HK-2 (cell line): ENCODE results near the gene PRR20G.
"Not testable (repeated sequence)": the region's sequence is repeated elsewhere in the genome, so short reads cannot be mapped to it uniquely, and the experiment has no call there.

Experiments
- DNase-seq: peaks from one replicate; pipeline ENCODE4 v3.0.0-alpha.2; 2018; ENCODE audit not compliant: unreplicated experiment

PRR20G gene

DNA sequence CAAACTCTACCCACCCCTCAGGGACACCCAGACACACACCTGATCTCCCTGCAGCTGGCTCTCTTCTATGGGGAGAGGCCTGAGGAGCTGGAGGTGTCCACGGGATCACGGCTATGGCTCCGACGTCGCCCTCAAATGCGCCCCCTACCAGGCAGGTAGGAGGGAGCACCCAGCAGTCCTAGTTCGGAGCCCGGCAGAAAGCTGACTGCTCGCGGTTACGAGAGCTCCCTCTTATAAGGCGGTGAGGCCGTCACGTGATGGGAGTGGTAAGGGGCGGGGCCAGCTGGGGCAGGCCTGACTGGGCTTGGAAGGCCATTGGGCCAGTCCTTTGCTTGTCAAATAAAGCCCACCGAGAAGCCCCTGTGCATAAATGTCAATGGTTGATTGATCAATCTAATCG lies at the start of gene PRR20G:
Gene PRR20G (minus strand): TSS at position 207 of the 400 bp plus-strand sequence. CDS start 681 bp downstream, outside the sequence.
- DNase-seq, result no peak

DNA sequence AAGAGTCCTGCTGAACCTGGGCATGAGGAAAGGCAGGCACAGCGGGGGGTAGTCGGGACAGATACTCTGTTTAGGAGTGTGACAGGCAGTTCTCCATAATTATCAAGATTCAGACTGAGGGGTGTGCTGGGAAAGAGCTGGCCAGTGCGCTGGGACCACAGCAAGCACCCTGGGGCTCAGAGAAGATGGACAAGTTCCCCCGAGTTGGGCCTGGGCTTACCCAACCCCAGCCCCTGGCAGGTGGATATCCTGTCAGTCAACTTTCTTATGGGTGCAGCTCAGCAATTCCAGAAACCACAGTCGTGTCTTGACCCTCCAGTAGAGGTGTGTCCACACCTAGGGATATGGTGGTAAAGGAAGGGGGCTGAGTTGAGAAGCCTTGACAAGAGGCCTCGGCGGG lies 49.2 kb upstream of the PRR20G start:
- DNase-seq, result no peak

DNA sequence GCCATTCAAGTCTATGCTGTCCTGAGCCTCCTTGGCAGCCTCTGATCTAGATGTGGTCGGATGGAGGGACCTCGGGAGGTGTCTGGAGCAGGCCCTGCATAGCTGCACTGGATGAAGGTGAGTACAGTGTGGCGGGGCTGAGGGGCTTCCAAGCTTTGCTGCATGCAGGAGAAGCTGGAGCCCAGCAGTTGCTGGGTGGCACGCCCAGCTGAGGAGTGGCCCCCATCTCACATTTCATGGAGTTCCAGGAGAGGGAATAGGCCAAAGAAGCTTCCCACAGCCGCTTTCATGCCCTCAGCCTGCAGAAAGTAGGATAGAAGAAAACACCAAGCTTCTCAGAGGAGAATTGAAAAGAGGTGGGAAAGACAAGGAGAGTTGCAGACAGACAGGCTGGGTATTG lies 48.3 kb upstream of the PRR20G start:
- no peak for DNase-seq

DNA sequence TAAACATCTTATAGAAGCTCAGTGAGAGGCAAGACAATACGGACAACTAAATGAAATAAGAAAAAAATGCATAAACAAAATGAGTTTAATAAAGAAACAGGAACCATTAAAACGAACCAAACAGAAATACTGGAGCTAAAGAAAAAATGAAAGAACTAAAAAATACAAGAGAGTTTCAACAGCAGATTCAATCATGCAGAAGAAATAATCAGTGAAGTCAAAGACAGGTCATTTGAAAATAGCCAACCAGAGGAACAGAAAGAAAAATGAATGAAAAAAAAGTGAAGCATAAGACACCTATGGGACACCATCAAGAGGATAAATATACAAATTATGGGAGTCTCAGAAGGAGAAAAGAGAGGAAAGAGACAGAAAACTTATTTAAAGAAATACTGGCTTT lies 42.5 kb upstream of the PRR20G start:
- DNase-seq, result no peak

DNA sequence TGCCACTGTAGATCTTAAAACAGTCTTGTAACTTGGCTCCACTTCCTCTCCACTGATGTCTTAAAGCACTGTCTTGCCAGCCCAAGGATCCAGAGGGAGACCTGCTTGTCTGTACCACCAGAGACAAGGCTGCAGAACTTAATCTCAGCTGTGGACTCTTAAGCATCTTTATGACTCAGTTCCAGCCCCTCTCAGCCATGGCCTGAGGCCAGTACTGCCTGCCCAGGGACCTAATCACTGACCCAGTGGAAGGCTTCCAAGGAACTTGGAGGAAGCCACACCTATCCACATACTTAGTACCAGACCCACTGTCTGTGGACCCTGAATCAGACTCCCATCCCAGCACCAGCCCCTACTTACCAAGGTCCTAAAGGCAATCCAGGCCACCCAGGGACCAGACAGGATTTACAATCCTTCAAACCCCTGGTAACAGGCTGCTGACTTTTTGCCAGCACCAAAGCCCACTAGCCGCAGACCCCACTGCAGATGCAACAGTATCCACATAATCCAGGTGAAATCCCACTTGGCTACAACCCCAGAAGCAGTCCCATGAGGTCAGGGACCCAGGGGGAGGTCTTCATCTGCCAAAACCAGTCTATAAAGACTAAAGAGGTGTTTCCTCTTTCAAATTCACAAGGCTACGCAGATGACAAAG lies 41.9 kb upstream of the PRR20G start:
- no peak for DNase-seq

DNA sequence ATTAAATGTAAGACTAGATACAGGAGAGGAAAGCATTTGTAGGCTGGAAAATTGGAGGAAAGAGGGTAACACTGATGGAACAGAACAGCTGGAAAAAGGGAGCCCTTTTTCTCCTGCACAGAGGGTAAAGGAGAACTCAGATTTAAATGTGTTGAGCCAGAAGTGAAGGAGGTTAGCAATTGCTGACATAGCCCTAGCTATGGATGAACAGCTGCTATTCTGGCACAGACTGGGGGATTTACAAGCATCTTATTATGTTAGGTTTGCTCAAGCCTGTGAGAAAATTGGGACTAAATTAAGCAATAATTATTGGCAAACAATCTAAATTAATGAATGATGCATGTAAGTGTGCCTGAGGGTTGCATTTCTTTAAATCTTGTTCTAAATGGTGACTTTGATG lies 40.6 kb upstream of the PRR20G start:
- DNase-seq, result no peak

DNA sequence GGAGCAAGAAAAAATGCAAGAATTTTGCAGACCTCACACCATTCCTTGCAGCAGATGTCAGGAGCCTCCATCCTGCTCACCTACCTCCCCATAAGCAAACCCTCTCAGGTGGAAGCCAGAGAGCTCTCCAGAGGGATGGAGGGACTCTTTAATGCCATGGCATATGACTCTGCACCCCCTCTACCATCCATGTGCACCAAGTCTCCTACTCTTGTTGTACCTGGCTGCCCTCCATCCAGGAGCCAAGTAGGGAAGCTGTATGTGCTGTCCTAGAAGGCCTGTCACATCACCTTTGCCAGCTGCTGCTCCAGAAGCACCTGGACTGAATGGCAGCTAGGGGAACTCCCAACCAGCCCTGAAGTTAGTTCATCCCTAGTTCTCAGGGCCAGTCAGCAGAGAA lies 38.5 kb upstream of the PRR20G start:
- no peak for DNase-seq

DNA sequence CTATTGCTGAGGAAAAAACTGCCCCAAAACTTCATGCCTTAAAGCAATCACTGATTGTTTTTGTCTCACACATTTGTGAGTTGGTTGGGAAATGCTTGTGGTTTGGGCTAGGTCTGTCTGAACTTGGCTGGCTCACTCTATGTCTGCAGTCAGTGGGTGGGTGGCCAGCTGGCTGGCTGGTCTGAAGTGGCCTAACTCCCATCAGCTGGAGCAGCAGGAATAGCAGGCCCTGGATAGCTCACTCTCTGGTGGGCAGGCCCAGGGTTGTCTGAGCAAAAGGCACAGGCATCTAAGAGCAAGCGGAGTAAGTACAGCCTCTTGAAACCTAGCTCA lies 37.7 kb upstream of the PRR20G start:
- DNase-seq, result no peak

DNA sequence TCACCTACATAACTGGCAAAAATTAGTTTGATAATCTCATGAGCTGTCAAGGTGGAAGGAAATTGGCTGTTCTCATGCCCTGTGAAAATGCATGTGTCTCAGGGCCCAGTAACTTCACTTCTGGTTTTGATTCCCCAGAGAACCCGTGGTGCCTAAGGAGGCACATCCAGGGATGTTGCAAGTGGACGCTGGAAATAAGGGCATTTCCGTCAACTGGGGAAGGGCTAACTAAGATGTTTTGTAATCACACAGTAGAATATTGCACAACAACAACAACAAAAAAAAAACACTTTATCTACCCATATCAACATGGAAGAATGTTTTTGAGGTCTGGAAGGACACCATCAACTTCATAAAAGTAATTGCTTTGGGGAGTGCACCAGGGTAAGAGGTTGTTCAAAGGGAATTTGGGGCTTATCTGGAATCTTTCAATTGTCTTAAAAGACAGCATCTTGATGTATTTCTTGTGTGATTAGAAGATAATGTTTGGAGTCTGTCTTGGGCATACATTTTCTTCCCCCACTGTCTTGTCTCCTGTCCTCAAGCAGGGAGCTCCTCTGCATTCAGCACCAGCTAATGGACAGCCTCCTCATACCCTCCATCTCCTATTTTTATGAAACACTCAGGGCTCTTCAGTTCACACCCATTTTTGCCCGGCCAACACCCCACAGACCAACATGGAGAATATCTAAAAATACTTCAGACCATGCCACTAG lies 37.2 kb upstream of the PRR20G start:
- no peak for DNase-seq

DNA sequence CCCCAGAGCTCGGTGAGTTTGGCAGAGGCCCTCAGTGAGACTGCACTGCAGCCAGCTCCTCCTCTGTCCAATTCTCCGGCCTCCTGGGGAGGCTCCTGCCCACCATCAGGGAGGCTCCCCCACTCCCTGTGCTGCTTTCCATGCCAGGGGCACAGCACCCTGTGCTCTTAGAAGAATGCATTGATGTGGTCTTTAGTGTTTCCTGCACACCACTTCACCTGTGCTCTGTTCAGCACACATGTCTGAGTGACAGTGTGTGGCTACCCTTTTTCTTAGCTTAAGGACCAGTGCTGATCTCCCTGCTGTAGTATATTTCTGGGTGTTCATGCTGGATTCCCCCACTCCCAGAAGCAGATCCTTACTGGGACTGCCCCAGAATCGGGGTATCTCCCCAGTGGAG lies 36.2 kb upstream of the PRR20G start:
- DNase-seq, result no peak

DNA sequence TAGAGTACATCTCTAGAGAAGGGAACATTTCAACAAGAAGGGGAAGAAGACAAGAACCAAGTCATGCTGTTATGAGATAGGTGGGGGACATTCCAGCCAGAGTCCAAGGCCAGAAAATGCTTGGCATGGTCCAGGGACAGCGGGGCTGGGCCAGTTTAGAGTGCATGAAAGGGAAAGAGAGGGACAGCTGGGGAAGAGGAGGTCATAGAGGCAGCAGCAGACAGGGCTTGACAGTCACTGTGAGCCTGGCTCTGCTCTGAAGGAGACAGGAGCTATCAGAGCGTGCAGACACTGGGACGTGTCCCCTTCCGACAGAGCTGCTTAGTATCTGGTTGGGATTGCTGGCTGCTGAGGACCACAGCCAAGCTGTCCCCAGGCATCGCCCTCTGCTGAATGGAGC lies 35.7 kb upstream of the PRR20G start:
- DNase-seq, result no peak

DNA sequence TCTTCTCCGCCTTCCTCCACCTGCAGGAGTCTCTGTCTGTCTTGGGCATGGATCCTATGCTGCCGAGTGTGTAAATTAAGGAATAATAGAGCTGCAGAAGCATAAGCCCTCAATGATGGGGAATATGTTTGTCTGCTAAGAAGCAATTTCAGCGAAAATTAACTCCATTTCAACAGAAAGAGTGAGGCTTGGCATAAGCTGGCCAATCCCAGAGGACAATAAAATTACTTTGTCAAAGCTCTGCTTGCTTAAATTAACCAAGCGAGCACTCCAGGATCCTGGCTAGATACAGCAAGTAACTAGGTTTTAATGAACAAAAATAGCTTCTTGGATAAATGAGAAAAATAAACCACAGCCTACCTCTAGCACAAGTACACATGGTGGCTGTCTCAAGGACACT lies 33.5 kb upstream of the PRR20G start:
- no peak for DNase-seq

DNA sequence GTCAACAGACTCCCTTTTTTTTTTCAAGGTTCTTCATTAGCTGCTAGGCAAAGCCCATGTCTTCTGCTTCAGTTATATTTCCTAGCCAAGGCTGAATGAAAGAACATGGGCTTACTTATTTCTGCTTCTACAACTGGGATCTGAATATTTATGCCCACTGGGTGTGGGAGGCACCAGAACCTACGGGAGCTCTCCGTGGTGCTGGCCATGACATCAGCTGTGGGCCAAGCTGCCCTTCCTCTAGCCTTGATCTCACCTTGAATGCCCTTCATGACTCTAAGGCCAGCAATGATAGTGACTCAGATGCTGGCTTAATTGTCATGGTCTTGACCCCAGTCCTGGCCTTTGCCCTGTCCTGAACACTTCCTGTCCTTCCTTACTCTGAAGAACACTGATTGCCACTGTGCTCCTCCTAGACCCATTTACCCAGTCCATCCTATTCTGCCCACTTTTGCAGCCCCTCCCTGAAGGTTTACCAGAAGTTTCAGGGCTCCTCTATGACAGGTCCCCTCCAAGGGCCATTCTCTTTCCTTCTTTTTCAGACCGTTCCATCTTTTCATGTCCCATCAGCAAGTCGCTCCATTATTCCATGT lies 32.8 kb upstream of the PRR20G start:
- DNase-seq, result no peak

DNA sequence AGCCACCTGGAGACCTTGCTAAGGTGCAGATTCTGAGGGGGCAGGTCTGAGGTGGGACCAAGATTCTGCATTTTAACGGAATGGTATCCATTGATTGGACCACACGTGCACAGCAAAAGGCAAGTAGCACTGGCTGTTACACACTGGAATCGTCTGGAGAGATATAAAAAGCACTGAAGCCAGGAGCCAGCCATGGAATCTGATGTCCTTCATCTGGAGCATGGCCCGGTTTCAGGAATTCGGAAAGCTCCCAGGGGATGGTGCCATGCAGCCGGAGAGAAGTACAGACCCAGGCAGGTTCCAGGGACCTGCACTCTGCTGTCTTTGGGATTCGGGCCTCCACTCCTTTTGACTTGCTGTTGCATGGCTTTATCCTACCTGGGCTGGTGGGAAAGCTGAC lies 28.8 kb upstream of the PRR20G start:
- DNase-seq, result no peak

DNA sequence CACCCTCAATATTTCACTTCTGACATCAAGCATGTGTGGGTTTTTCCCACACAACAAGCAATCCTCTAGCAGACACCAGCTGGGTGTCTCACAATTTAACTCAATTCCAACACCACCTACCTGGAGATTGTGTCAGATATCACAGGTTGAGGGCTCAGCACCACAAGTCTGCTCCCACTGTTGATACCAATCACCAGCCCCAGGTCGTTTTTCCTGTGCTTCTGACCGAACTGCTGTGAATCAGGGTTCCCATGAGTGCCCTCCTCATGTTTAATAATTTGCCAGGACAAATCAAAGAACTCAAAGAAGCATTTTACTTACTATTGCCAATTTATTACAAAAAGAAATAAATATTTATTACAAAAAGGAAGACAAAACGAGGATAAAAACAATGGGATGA lies 25.0 kb upstream of the PRR20G start:
- DNase-seq, result no peak

DNA sequence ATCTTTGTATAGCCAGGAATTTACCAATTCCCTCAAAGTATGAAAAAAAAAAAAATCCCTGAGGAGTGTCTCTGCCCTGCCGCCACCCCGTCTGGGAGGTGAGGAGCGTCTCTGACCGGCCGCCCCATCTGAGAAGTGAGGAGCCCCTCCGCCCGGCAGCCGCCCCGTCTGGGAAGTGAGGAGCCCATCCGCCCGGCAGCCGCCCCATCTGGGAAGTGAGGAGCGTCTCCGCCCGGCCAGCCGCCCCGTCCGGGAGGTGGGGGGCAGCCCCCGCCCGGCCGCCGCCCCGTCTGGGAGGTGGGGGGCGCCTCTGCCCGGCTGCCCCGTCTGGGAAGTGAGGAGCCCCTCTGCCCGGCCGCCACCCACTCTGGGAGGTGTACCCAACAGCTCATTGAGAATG lies 21.0 kb upstream of the PRR20G start:
- not testable (repeated sequence) for DNase-seq

DNA sequence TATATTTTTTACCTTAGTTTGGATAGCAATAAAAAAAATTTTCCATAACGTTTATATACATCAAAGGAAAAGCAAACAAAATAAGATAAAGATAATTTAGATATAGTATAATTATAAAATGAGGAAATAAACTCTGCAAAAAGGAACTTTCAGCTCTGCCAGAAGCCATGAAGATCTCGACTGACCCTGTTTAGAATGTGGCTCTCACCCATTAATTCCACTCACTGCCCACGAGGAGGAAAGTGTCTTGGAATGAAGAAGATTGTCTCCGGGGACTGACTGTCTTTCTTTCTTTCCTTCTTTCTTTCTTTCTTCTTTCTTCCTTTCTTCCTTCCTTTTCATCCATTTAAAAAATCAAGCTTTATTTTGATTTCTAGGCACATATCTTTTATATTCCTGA lies 20.1 kb upstream of the PRR20G start:
- no peak for DNase-seq

DNA sequence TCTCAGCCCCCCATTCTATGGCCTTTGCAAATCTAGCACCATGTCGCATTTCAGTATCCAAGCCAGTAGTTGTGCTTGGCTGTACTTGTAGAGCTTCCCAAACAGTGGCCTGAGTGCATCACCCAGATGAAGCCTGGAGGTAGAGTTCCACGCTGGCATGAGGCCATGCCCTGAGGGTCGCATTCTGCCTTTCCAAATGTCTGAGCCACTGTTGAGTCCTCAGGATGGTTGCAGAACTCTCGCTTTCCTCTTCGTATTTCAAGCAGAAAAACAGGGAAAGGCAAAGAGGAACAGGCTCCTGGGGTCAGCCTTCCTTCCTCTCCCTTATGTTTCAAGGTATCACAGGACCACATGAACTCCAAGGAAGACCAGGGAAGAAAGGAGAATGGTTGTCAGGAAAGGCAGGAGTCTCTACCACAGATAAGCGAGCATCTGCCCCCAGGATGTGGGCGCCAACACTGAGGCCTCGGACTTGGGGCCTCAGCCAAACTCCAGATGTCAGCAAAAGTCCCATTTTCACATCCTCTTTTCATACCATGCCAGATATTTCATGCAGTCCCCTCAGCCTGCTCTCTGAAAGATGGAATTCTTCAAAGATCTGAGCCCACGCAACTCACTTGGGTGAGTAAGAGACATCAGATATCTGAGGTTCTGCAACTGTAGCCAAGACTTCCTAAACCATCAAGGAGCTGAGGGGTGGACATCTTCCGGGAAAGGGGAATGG lies 19.4 kb upstream of the PRR20G start:
- no peak for DNase-seq

DNA sequence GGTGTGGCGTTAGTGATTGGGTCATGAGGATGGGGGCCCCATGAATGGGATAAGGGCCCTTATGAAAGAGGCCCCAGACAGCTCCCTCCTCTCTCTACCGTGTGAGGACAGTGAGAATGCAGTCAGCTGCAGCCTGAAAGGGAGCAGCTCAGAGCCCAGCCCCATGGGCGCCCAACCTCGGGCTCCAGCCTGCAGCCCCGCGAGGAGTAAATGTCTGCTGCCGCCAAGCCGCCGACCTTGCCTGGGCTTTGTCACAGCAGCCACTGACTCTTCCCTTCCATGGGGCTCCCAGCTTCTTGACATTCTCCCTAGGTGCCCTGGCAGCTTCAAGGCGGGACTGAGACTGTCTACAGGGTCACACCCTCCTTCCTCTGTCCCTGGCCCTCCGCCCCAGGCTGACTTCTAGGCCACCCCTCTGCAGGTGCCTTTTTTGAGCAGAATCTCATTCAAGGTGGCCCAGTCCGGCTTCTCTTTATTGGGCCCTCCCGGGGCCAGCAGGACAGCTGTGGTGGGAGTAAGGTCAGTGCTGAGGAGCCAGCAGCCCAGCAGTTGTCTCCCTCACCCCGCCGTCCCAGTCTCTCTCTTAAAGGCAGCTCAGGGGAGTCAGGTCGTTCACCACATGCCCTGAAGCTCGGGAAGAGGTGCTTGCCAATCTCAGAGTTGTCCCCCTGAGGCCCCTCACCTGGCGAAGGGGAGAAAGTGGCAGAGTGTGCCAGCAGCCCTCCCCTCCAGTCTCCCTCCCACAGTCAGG lies 18.7 kb upstream of the PRR20G start:
- no peak for DNase-seq

DNA sequence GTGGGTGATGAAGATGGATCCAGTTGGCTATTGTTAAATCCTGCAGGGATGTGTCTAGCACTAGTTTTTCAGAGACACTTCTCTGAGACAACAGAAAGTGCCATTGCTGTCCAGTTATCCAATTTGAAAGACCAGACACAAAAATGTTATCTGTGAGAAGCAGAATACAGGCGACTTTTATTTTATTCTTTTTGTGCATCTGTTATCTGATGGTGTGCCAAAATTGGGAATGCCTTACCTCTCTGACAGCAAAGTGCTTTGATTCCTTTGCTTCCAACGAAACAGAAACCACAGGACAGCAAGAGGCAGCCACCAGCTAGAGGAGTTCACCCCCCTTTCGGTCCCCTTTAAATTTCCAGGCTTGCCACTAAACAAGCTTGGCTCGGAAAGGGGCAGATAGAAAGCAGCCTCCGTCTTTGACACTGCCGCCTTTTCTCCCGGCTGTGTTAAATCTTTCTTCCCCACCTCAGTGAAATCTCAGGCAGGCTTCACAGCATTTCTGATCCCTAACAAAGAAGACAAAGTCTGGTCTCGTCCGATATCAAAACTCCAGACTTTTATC lies 17.7 kb upstream of the PRR20G start:
- no peak for DNase-seq

DNA sequence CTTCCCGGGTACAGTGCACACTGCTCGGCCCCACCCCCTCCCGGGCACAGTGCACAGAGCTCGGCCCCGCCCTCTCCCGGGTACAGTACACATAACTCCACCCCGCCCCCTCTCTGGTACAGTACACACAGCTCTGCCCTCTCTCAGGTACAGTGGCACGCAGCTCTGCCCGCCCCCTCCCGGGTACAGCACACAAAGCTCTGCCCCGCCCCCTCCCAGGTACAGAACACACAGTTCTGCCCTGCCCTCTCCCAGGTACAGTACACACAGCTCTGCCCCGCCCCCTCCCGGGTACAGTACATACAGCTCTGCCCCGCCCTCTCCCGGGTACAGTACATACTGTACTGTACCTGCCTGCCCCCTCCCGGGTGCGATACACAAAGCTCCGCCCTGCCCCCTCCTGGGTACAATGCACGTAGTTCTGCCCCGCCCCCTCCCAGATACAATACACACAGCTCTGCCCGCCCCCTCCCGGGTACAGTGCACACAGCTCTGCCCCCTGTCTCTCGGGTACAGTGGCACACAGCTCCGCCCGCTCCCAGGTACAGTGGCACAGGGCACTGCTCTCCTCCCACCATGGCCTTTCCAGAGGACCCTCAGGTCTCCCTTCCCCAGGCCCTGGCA lies 16.4 kb upstream of the PRR20G start:
- no peak for DNase-seq
